ENCODE results near the gene TDP2. TPM values are rescaled to one million over a fixed set of nuclear protein-coding genes. Genes with fewer than 3 reads are reported as not detected.
"Not testable (repeated sequence)": the region's sequence is repeated elsewhere in the genome, so short reads cannot be mapped to it uniquely, and the experiment has no call there.

The TDP2 gene
- polyA plus RNA-seq, 1 donor = 23.7 TPM

- DNase-seq (ENCODE audit: low read depth) = no peak
Measured at GRCh38 chr6:24650365-24650764, 16.3 kb downstream of the TDP2 start.

- DNase-seq (ENCODE audit: low read depth) = no peak
Measured at GRCh38 chr6:24649691-24650090, 17.0 kb downstream of the TDP2 start.

- DNase-seq (ENCODE audit: low read depth) = no peak
Measured at GRCh38 chr6:24648276-24648675, 18.4 kb downstream of the TDP2 start.

GRCh38 chr6:24646771-24647170, 19.9 kb downstream of the TDP2 start:
- no peak for DNase-seq (ENCODE audit: low read depth)

- no peak for DNase-seq (ENCODE audit: low read depth)
Measured at GRCh38 chr6:24644377-24644776, 22.3 kb downstream of the TDP2 start.

GRCh38 chr6:24643920-24644319, 22.8 kb downstream of the TDP2 start:
- no peak for DNase-seq (ENCODE audit: low read depth)

GRCh38 chr6:24642061-24642460, 24.6 kb downstream of the TDP2 start:
- DNase-seq (ENCODE audit: low read depth) = no peak

GRCh38 chr6:24640631-24641030, 26.1 kb downstream of the TDP2 start:
- not testable (repeated sequence) for DNase-seq (ENCODE audit: low read depth)

GRCh38 chr6:24640166-24640565, 26.5 kb downstream of the TDP2 start:
- DNase-seq (ENCODE audit: low read depth) = no peak

GRCh38 chr6:24636681-24637080, 30.0 kb downstream of the TDP2 start:
- DNase-seq (ENCODE audit: low read depth) = no peak

- DNase-seq (ENCODE audit: low read depth) = no peak
Measured at GRCh38 chr6:24632573-24632972, 34.1 kb downstream of the TDP2 start.

GRCh38 chr6:24631671-24632070, 35.0 kb downstream of the TDP2 start:
- no peak for DNase-seq (ENCODE audit: low read depth)

- DNase-seq (ENCODE audit: low read depth) = no peak
Measured at GRCh38 chr6:24630856-24631505, 35.7 kb downstream of the TDP2 start.

- no peak for DNase-seq (ENCODE audit: low read depth)
Measured at GRCh38 chr6:24621626-24622289, 44.9 kb downstream of the TDP2 start.

GRCh38 chr6:24620637-24621036, 46.1 kb downstream of the TDP2 start:
- DNase-seq (ENCODE audit: low read depth) = no peak

GRCh38 chr6:24619661-24620060, 47.0 kb downstream of the TDP2 start:
- no peak for DNase-seq (ENCODE audit: low read depth)

GRCh38 chr6:24614648-24615047, 52.1 kb downstream of the TDP2 start:
- DNase-seq (ENCODE audit: low read depth) = no peak

GRCh38 chr6:24614043-24614420, 52.7 kb downstream of the TDP2 start:
- no peak for DNase-seq (ENCODE audit: low read depth)

- no peak for DNase-seq (ENCODE audit: low read depth)
Measured at GRCh38 chr6:24613361-24614042, 53.2 kb downstream of the TDP2 start.

- DNase-seq (ENCODE audit: low read depth) = no peak
Measured at GRCh38 chr6:24610672-24611071, 56.0 kb downstream of the TDP2 start.

GRCh38 chr6:24607310-24608105, 59.2 kb downstream of the TDP2 start:
- DNase-seq (ENCODE audit: low read depth) = no peak

GRCh38 chr6:24606200-24606930, 60.3 kb downstream of the TDP2 start:
- no peak for DNase-seq (ENCODE audit: low read depth)
